ENCODE results near the gene PPAT.

PPAT gene

DNA sequence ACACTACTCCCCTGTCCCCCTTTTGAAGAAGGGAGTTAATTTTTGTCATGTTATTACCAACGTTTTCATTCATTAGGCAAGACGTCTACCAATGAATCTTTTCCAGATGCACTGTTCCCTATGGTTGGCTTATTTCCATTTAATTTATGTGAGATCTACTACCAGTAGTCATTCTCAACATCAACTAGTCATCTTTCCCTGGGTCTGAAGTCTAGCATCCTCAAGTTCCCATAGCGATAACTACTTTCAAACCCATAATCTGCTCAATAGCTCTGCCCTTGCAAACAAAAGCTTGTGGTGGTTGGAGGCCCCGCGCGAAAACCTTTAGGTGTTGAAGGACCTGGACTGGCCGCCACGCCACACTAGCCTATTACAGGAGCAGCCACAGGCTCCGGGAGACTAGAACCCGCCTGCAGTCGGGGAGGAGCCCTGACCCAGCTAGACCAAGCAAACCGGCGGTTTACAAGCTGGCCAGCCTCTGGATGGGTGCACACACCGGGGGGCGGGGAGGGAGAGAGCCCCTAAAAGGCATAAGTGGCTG lies 746 bp downstream of the PPAT start:
- DNase-seq (ENCODE audit: low read depth), result peak; percentile 5

GRCh38 chr4:56433280-56433679 lies 2.1 kb downstream of the PPAT start:
- no peak for DNase-seq (ENCODE audit: low read depth)

GRCh38 chr4:56430203-56430602 lies 5.2 kb downstream of the PPAT start:
- DNase-seq (ENCODE audit: low read depth), result no peak

GRCh38 chr4:56427179-56427578 lies 8.2 kb downstream of the PPAT start:
- no peak for DNase-seq (ENCODE audit: low read depth)

DNA sequence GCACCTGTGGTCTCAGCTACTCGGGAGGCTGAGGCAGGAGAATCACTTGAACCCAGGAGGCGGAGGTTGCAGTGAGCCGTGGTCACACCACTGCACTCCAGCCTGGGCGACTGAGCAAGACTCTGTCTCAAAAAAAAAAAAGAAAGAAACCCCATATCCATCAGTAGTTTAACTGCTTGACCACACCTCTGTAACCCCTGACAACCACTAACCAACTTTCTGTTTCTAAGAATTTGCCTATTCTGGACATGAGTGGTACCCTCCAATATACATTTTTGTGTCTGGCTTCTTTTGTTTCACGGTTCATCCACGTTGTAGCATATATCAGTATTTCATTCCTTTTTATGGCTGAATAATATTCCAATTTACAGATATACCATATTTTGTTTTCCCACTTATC lies 9.1 kb downstream of the PPAT start:
- no peak for DNase-seq (ENCODE audit: low read depth)

- DNase-seq (ENCODE audit: low read depth), result no peak
Measured at GRCh38 chr4:56425518-56425917, 9.9 kb downstream of the PPAT start.

- DNase-seq (ENCODE audit: low read depth), result no peak
Measured at GRCh38 chr4:56424697-56425514, 10.5 kb downstream of the PPAT start.

DNA sequence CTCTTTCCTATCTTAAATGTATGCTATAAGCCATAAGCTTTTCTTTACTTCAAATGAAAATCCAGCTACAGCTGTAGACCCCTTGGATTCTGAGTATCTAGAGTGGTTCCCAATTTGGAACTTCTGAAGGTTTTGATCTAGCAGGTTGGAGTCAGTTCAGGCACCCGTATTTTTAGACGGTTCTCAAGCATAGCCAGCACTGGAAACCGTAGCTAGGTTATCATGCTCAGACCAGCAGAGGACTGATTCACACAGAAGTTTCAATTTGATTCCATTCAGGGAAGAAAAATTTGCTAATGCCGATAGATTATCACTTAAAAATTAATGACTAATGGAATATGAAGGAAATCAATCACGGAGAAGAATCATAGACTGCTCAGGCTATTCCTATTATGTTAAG lies 11.2 kb downstream of the PPAT start:
- no peak for DNase-seq (ENCODE audit: low read depth)

DNA sequence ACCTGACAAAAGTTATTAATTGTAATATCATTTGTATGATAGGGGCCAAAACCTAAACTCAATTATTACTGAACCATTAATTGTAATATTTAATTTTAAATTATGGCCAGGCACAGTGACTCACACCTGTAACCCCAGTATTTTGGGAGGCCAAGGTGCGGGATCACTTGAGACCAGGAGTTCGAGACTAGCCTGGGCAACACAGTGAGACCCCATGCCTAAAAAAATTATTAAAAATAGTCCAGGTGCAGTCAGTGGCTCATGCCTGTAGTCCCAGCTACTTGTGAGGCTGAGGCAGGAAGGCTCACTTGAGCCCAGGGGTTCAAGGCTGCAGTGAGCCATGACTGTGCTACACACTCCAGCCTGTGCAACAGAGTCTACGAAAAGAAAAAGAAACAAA lies 18.0 kb downstream of the PPAT start:
- no peak for DNase-seq (ENCODE audit: low read depth)

GRCh38 chr4:56416349-56416748 lies 19.1 kb downstream of the PPAT start:
- no peak for DNase-seq (ENCODE audit: low read depth)

DNA sequence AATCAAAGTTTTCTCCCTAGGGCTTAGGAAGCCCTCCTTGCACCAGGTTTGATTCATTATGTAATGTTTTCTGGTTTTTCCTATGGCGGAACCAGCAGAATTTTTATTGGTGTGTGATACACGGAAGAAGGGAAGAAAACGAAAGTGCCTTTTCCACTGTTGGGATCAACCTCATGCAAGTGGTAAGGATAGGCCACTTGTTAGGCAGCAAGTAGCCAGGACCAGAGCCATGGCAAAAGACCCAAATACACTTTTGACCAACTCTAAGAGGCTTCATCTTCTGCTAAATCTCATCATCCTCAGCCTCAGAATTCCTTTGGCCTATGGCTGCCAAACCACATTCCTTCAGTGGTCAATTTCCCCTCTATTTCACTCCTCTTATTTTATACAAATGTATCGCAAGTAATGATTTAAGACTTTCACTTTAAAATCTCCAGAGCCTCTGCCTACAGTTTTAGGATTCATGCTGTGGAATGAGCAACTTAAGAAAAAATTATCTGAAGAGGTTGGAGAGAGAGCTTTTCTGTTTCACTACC lies 21.2 kb downstream of the PPAT start:
- DNase-seq (ENCODE audit: low read depth), result no peak

DNA sequence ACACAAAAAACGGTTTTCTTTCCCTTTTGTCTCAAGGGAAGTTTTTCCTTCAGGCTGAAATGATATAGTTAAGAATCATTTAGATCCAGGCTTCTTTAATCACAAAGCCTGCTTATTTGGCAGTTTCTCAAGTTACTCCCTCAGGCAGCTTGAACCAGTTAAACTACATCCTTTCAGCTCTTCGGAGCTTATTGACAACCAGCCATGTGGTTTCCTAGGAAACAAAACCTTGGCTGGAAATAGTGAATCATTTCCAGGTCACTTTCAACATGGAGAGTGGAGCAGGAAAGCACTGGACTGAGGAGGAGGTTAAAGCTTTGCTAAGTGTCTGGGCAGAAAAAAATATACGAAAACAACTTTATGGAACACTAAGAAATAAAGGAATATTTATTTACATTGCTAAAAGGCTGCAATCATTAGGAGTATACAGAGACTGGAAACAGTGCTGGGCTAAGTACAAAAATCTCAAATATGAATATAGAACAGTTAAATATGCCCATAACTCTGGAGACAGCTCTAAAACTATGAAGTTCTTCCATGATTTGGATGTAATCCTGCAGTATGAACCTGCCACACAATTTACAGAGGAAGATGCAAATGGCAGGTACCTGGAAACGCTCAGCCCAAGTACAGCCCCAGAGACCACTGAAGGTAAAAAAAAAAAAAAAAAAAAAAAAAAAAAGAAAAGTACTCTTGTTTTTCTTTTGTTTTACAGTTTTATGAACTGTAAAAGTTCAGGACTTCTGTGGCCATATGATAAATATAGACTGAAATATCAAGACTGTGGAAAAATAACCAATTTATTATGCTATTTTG lies 25.0 kb downstream of the PPAT start:
- DNase-seq (ENCODE audit: low read depth), result no peak

GRCh38 chr4:56409511-56410090 lies 25.8 kb downstream of the PPAT start:
- no peak for DNase-seq (ENCODE audit: low read depth)

- no peak for DNase-seq (ENCODE audit: low read depth)
Measured at GRCh38 chr4:56408978-56409377, 26.4 kb downstream of the PPAT start.

GRCh38 chr4:56406151-56406550 lies 29.3 kb downstream of the PPAT start:
- DNase-seq (ENCODE audit: low read depth), result no peak

GRCh38 chr4:56405016-56405415 lies 30.4 kb downstream of the PPAT start:
- DNase-seq (ENCODE audit: low read depth), result no peak

DNA sequence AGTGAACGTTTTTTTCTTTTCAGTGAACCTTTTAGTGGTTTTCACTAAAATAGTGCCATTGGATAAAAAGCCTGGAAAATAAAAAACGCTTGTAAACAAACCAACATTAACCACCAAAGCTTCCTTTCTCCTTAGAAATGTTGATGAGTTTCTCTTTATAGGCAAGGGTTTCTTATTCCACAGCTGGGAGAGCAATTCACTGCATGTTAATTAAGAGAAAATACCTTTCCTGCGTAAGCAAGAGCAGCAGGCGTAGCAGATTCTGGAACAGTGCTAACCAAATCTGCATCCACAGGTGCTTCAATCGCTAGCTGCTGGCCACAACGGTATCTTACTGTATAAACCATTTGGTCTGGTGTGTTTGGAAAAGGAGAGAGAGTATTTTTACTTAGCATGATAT lies 34.9 kb downstream of the PPAT start:
- no peak for DNase-seq (ENCODE audit: low read depth)

DNA sequence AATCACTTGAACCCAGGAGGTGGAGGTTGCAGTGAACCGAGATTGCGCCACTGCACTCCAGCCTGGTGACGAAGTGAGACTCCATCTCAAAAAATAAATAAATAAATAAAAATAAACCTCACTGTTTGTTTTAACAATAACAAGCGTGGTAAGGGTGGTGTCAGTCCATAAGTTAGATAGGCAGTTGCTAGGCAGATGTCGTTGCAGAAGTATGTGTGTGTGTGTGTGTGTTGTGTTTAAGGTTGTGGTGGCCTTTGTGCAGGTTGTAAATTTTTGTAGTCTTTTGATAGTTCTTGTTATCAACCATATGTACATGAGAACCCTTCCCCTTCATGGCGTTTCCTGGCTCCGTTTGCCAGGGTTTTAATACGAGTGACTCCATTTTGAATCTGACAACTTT lies 44.1 kb downstream of the PPAT start:
- no peak for DNase-seq (ENCODE audit: low read depth)

GRCh38 chr4:56389558-56389957 lies 45.9 kb downstream of the PPAT start:
- DNase-seq (ENCODE audit: low read depth), result no peak

- no peak for DNase-seq (ENCODE audit: low read depth)
Measured at GRCh38 chr4:56388306-56388705, 47.1 kb downstream of the PPAT start.

DNA sequence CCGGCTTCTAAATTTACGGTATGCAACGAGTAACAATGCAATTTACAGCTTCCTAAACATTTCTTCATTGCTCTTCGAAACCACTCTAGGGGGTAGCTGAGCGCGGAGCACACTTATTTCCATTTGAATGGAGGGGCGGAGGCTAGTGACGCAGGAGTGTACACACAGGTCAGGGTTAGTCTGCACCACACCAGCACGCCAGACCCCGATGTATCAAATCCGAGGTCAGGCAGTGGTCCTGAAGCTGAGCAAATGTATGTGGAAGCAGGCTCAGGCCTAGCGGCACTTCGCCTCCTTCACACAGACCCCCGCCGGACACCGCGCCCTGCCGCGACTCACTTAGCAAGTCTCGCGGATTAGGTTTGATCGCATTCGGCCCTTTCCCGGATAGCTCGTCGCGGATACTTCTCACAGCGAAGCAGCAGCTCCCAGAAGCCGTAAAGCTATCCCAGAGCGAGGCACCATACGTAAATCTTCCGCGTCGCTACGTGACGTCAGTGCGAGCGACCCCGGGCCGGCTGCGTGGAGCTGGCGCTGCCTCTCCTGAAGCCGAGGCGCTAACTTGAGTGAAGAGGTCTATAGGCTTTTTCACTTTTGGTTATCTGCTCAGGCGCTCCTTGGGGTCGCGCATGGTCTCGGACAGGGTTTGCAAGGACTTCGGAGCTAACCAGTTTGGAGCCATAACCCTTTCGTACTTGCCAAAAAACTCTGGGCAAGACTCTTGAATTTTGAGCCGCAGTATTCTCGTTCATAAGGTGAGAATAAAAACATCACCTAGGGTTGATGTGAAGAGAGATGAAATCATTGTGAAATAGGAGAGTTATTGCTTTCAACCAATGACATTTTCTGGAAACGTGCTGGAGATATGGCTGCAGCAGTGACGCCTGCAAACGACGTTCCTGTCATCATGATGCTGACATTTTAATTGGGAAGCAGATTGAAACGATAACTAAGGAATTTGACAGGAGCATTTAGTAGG lies 48.1 kb downstream of the PPAT start, which contains the start of gene AASDH:
Gene AASDH, minus strand, starts transcription at position 469 of the 979 bp plus-strand sequence. CDS start 3,192 bp downstream, outside the sequence.
- DNase-seq (ENCODE audit: low read depth), result peak; percentile 89
